NOMO-1 treated with dmso at 0.1 percent for 144 hours (cell line): Measurements from ENCODE around the gene DBH.
"Not testable (repeated sequence)": the region's sequence is repeated elsewhere in the genome, so short reads cannot be mapped to it uniquely, and the experiment has no call there.

ENCODE experiments used
- DNase-seq: peaks from one replicate; lab custom pipeline; 2025; ENCODE audit not compliant: unreplicated experiment; lab: John Stamatoyannopoulos, UW

Gene DBH

GRCh38 chr9:133621725-133622267 is 14.4 kb upstream of the DBH start:
- DNase-seq, result no peak

GRCh38 chr9:133622555-133622954 is 13.6 kb upstream of the DBH start:
- no peak for DNase-seq

GRCh38 chr9:133626008-133626407 is 10.2 kb upstream of the DBH start:
- DNase-seq, result not testable (repeated sequence)

GRCh38 chr9:133627341-133627740 is 8.8 kb upstream of the DBH start:
- no peak for DNase-seq

- DNase-seq, result no peak
Observed at GRCh38 chr9:133628766-133629165, 7.4 kb upstream of the DBH start.

- DNase-seq, result no peak
Observed at GRCh38 chr9:133629221-133630110, 6.7 kb upstream of the DBH start.

- no peak for DNase-seq
Observed at GRCh38 chr9:133631111-133631510, 5.1 kb upstream of the DBH start.

- no peak for DNase-seq
Observed at GRCh38 chr9:133632806-133633680, 3.1 kb upstream of the DBH start.

GRCh38 chr9:133633681-133634080 is 2.5 kb upstream of the DBH start:
- DNase-seq, result no peak

- no peak for DNase-seq
Observed at GRCh38 chr9:133634081-133634691, 2.0 kb upstream of the DBH start.

GRCh38 chr9:133635098-133635497 is 1.1 kb upstream of the DBH start:
- no peak for DNase-seq

GRCh38 chr9:133636902-133637301 is 739 bp downstream of the DBH start:
- no peak for DNase-seq

GRCh38 chr9:133637451-133638055 is 1.4 kb downstream of the DBH start:
- no peak for DNase-seq

- no peak for DNase-seq
Observed at GRCh38 chr9:133638076-133638475, 1.9 kb downstream of the DBH start.

GRCh38 chr9:133638711-133639110 is 2.5 kb downstream of the DBH start:
- no peak for DNase-seq

GRCh38 chr9:133639613-133640012 is 3.5 kb downstream of the DBH start:
- DNase-seq, result no peak

GRCh38 chr9:133640160-133640559 is 4.0 kb downstream of the DBH start:
- DNase-seq, result no peak

GRCh38 chr9:133640580-133641395 is 4.6 kb downstream of the DBH start:
- DNase-seq, result no peak

- no peak for DNase-seq
Observed at GRCh38 chr9:133641396-133641655, 5.2 kb downstream of the DBH start.

- no peak for DNase-seq
Observed at GRCh38 chr9:133641861-133642595, 5.9 kb downstream of the DBH start.
